RWPE1 (cell line): Measurements from ENCODE around the gene HOPX.
"Not testable (repeated sequence)": the region's sequence is repeated elsewhere in the genome, so short reads cannot be mapped to it uniquely, and the experiment has no call there.

Experiments used
- CTCF ChIA-PET: fragments of 350-600 bp; sonication (Branson Sonifier 250); formaldehyde crosslinking; extraction: SDS; loops from one replicate; lab custom pipeline; 2021; lab: Yijun Ruan, JAX
- POLR2A ChIA-PET: fragments of 400-600 bp; formaldehyde crosslinking; extraction: SDS; loops from one replicate; lab custom pipeline; 2020; ENCODE audit warnings: antibody characterized with exemption; ENCODE audit not compliant: low non-redundant PET; lab: Yijun Ruan, JAX
- DNase-seq: peaks from one replicate; pipeline ENCODE4 v3.0.0; 2012; ENCODE audit warnings: low spot score
- H3K27ac ChIP-seq: fragments of 450-650 bp; 2 replicates; pipeline ENCODE4 v1.5.1; 2017
- CTCF ChIP-seq: fragments of 450-650 bp; conservative IDR thresholded peaks from 2 replicates; pipeline ENCODE4 v1.5.1; 2017; ENCODE audit warnings: low read depth, mild to moderate bottlenecking

HOPX gene

GRCh38 chr4:56681158-56681852 lies at the start of gene HOPX:
TSS of gene HOPX (minus strand) at chr4:56681296. CDS start at chr4:56657816, 23,480 bp downstream.
- ChIA-PET POLR2A (no interaction called here), CTCF (no interaction called here)
- H3K27ac ChIP-seq = no peak within 1 kb of the TSS
- TF ChIP-seq CTCF = no peak
- no peak for DNase-seq

GRCh38 chr4:56730097-56730496 lies 49.0 kb upstream of the HOPX start:
- TF ChIP-seq CTCF = no peak
- ChIA-PET POLR2A (no interaction called here), CTCF (interaction anchor here (0.7 kb wide), 1 partner anchor 297 kb away, joined by 3 read pairs; no protein-coding TSS in a partner anchor)
- DNase-seq = no peak
- peak overlapping the region; percentile 86 for H3K27ac ChIP-seq

- peak overlapping the region; percentile 86 for H3K27ac ChIP-seq
- POLR2A ChIA-PET = no interaction called here
- no peak for TF ChIP-seq CTCF
- DNase-seq = peak; percentile 60
- CTCF ChIA-PET = no interaction called here
Measured at GRCh38 chr4:56728512-56728911, 47.4 kb upstream of the HOPX start.

GRCh38 chr4:56727150-56727549 lies 46.1 kb upstream of the HOPX start:
- no peak for TF ChIP-seq CTCF
- POLR2A ChIA-PET = no interaction called here
- CTCF ChIA-PET = no interaction called here
- no peak overlapping the region for H3K27ac ChIP-seq
- DNase-seq = no peak

GRCh38 chr4:56726593-56726992 lies 45.5 kb upstream of the HOPX start:
- CTCF ChIA-PET, POLR2A ChIA-PET, H3K27ac ChIP-seq, DNase-seq: not testable (repeated sequence)

- H3K27ac ChIP-seq = no peak overlapping the region
- POLR2A ChIA-PET = no interaction called here
- no peak for DNase-seq
- CTCF ChIA-PET = no interaction called here
- no peak for TF ChIP-seq CTCF
Measured at GRCh38 chr4:56723659-56724230, 42.6 kb upstream of the HOPX start.

- ChIA-PET POLR2A (no interaction called here), CTCF (no interaction called here)
- no peak for DNase-seq
- H3K27ac ChIP-seq = no peak overlapping the region
- TF ChIP-seq CTCF = no peak
Measured at GRCh38 chr4:56723201-56723605, 42.1 kb upstream of the HOPX start.
